CD4-positive, alpha-beta T cell treated with Interleukin-15 for 1 hour (primary cell): ENCODE data around the gene PDLIM3.

Experiments
- DNase-seq: peaks from one replicate; pipeline ENCODE4 v3.0.0-alpha.2; 2020

The PDLIM3 gene

DNA sequence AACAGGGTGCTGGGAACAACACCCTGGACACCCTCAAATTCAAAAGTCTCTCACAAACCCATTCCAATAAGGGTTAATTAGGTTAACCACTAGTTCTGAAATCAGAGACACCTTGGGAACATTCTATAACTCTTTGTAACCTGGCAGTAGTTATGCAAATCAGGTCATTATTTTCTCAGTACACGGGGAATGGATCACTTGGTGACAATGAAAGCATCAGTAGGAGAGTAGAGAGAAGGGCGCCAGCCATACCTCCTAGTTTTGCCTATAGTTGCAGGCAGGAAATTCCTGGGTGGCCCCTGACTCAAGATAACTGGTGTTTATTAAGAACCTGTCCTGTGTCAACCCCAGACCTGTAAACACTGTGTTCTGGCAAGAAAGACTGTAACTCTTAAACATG, 66.3 kb downstream of the PDLIM3 start:
- DNase-seq, result no peak

DNA sequence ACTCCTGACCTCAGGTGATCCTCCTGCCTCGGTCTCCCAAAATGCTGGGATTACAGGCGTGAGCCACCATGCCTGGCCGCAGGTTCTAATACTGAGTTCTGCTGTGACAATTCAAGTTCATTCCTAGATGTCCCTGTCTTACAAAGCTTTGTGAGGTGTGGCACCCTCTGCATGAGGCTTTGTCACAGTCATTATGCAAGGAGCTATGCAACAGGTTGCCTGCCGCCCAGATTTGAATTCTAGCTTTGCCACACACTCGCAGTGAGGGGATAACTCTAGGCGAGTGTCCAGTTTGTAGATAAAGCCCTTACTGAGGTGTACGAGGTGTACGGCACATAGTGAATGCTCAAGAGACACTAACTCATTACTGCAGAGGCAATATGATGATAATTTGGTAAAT, 67.3 kb downstream of the PDLIM3 start:
- DNase-seq, result no peak

GRCh38 chr4:185467101-185467500, 68.2 kb downstream of the PDLIM3 start:
- DNase-seq, result no peak

GRCh38 chr4:185465707-185466106, 69.6 kb downstream of the PDLIM3 start:
- no peak for DNase-seq

DNA sequence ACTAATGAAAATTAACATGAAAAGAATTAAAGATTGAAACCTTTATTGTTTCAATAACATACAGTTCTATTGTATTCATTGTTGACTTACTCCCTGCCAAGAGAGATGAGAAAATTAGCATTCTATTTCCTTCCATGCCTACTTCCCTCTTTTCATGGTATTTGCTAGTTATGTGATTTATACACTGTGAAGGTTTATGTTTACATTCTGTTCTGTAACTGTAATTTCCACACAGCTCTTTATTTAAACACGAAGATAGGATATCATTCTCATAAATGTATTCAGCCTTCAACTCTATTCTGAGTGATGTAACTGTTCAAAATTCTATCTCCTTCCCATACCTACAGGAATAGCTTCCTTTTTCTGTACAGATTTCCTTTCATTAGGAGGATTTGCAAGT, 70.4 kb downstream of the PDLIM3 start:
- DNase-seq, result no peak

DNA sequence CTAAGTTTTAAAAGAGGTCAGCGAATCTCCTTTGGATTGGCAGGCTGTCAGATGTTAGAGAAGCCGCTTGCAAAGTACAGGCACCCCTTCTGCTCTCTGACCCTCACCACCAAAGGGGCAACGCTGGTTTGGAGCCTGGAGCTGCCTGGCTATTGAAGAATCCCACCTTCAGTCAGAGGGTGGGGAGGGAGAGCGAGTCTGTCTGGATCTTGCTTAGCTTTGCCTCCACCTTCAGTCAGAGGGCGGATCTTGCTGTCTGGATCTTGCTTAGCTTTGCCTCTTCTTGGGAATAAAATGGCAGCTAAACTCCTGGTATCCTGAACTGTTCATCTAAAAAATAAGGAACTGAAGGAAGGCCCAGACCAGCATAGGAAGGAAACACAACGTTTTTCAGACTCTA, 71.1 kb downstream of the PDLIM3 start:
- no peak for DNase-seq

DNA sequence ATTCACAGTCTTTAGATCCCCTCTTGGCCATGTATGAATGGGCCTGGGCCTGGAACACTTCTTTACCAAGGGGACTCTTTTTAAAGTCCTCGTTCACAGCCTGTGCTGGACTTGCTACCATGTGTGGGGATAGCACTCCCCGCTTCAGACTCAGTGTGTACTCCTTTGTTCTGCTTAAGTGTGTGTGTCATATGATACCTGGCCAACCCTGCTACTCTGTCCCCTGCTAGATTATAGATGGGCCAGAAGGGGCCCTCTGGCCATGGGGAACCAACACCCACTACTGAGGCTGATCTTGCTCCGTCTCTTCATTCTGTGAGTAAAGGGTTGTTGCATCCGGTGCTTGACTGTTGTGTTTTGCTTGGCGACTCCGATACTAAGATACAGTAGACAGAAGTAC, 71.8 kb downstream of the PDLIM3 start:
- DNase-seq, result no peak

- DNase-seq, result no peak
Measured at GRCh38 chr4:185461565-185461964, 73.7 kb downstream of the PDLIM3 start.

DNA sequence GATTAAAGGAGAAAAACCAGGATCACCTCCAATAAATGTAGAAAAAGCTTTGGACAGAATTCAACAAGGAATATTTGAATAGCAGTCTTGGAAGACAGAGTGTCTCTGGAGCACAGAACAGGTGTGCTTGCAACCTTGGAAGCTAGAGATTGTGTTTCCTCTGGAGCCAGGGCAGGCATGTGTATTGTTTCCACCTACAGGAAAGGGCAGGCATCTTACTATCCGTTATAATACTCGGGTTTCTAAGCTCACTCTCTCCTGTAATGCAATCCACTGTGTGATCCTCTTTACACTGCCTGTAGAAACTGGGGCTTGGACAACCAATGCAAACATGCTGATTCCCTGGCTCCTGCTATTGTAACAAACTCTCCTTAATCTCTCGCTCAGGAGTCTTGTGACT, 78.2 kb downstream of the PDLIM3 start:
- no peak for DNase-seq

DNA sequence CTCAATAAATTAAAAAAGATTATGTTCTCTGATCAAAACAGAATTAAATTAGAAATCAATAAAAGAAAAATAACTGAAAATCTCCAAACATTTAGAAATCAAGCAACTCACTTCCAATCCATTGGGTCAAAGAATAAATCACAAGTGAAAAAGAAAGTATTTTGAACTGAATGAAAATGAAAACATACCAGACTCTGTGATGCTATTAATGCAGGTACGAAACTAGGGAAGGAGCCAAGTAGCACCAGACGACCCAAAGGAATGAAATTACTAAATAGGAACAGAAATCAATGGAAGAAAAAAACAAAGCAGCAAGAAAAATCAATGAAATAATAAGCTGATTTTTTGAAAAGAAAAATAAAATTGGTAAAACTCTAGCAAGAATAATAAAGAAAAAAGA, 79.2 kb downstream of the PDLIM3 start:
- DNase-seq, result no peak
